Measurements from ENCODE around the gene SLC37A1.

The SLC37A1 gene

DNA sequence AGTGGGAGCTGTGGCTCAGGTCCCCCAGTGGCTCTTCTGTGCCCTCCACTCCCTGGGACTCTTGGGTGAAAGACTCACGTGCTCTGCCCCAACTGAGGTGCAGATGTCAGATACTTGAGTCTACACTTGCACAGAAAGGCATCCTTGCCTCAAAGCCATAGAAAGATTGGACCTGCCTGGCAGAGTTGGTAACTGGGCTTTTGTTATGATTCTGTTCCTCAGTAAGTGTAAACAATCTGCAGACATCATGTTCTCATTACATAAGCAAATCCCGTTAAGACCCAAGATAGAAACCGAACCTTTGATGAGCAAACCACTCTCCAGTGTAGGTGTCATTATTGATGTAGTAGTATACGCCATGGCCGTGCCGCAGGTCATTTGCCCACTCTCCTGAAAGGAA, 27.6 kb upstream of the SLC37A1 start:
- H3K4me2 ChIP-seq (ENCODE audit: low read length) = no peak overlapping the region
- H3K4me1 ChIP-seq = peaks cover 3% of the 10 kb centered on the region
- no peaks in the 10 kb centered on the region for H3K27me3 ChIP-seq (ENCODE audit: control insufficient read depth, insufficient read depth, low read length)
- H2AFZ ChIP-seq = no peak overlapping the region
- H3K9ac ChIP-seq = no peak overlapping the region
- H3K27ac ChIP-seq = no peak overlapping the region
- no peaks in the 10 kb centered on the region for H3K79me2 ChIP-seq
- H3K9me3 ChIP-seq (ENCODE audit: control insufficient read depth, low read length) = no peaks in the 10 kb centered on the region
- TF ChIP-seq, protein P1, sequence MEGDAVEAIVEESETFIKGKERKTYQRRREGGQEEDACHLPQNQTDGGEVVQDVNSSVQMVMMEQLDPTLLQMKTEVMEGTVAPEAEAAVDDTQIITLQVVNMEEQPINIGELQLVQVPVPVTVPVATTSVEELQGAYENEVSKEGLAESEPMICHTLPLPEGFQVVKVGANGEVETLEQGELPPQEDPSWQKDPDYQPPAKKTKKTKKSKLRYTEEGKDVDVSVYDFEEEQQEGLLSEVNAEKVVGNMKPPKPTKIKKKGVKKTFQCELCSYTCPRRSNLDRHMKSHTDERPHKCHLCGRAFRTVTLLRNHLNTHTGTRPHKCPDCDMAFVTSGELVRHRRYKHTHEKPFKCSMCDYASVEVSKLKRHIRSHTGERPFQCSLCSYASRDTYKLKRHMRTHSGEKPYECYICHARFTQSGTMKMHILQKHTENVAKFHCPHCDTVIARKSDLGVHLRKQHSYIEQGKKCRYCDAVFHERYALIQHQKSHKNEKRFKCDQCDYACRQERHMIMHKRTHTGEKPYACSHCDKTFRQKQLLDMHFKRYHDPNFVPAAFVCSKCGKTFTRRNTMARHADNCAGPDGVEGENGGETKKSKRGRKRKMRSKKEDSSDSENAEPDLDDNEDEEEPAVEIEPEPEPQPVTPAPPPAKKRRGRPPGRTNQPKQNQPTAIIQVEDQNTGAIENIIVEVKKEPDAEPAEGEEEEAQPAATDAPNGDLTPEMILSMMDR (IDR thresholded peaks at IDR 0.05) = no peak
- no peaks in the 10 kb centered on the region for H3K36me3 ChIP-seq (ENCODE audit: control insufficient read depth, insufficient read depth, low read length)
- no peak overlapping the region for H3K4me3 ChIP-seq (ENCODE audit: low read depth, low read length)

DNA sequence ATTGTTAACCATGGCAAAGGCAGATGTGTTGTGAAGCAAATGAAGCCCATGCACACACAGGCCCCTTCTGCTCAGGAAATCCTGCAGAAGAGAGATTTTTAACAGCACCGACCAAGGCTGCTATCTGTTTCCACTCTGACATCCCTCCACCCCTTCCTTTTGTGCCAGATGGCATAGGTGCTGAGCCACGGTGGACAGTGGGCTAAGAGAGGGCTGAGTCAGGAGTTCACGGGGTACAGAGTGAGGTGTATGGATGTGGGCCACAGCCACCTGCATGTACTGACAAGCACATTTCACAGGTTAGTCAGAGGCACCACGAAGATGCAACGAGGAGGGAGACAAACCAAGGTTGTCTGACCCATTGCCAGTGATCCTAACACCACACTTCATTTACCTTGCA, 27.1 kb upstream of the SLC37A1 start:
- TF ChIP-seq, protein P1 (IDR thresholded peaks at IDR 0.05) = no peak
- H3K4me1 ChIP-seq = peaks cover 3% of the 10 kb centered on the region
- no peak overlapping the region for H3K9ac ChIP-seq
- H2AFZ ChIP-seq = no peak overlapping the region
- no peaks in the 10 kb centered on the region for H3K36me3 ChIP-seq (ENCODE audit: control insufficient read depth, insufficient read depth, low read length)
- H3K27ac ChIP-seq = no peak overlapping the region
- no peaks in the 10 kb centered on the region for H3K79me2 ChIP-seq
- H3K4me3 ChIP-seq (ENCODE audit: low read depth, low read length) = no peak overlapping the region
- H3K27me3 ChIP-seq (ENCODE audit: control insufficient read depth, insufficient read depth, low read length) = no peaks in the 10 kb centered on the region
- H3K4me2 ChIP-seq (ENCODE audit: low read length) = no peak overlapping the region
- no peaks in the 10 kb centered on the region for H3K9me3 ChIP-seq (ENCODE audit: control insufficient read depth, low read length)

DNA sequence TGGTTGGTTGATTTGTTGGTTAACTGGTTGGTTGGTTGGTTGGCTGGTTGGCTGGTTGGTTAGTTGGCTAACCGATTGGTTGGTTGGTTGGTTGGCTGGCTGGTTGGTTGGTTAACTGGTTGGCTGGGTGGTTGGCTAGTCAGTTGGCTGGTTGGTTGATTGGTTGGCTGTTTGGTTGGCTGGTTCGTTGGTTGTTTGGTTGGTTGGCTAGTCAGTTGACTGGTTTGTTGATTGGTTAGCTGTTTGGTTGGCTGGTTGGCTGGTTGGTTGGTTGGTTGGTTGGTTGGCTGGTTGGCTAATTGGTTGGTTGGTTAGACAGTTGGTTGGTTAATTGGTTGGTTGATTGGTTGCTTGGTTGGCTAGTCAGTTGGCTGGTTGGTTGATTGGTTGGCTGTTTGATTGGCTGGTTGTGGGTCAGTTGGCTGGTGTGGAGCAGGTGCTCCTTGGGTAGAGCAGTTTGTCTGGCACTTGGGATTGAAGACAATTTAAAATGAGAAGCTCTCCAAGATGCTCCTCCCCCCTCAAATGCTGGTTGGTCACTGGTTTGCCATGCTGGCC, 24.6 kb upstream of the SLC37A1 start:
- TF ChIP-seq, protein P1 (IDR thresholded peaks at IDR 0.05) = no peak
- Histone ChIP-seq H3K4me3 (ENCODE audit: low read depth, low read length) (no peak overlapping the region), H3K4me2 (ENCODE audit: low read length) (no peak overlapping the region)

DNA sequence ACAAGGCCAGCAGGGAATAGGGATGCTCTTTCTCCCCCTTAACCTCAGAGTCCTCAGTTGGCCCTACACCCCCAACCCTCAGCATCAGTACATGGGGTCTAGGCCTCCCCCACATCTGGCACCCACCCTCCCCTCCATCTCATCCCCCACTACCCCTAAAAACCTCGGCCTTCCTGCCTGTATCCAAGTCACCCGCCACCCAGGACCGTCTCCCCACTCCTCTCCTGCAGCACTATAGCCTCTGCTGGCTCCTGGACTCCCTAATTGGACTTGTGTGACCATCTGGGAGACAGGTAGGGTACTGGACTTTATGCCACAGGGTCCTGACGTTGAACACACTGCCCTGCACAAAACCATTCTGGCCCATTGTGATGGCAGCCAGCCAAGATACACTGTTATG, 23.7 kb upstream of the SLC37A1 start:
- Histone ChIP-seq H3K27ac (no peak overlapping the region), H2AFZ (no peak overlapping the region)

More for the DNA sequence above, 24.6 kb upstream of the SLC37A1 start:
- Histone ChIP-seq H3K4me1 (peaks cover 3% of the 10 kb centered on the region), H3K36me3 (ENCODE audit: control insufficient read depth, insufficient read depth, low read length) (no peaks in the 10 kb centered on the region), H3K79me2 (no peaks in the 10 kb centered on the region), H3K27ac (no peak overlapping the region), H3K27me3 (ENCODE audit: control insufficient read depth, insufficient read depth, low read length) (no peaks in the 10 kb centered on the region), H2AFZ (no peak overlapping the region), H3K9ac (no peak overlapping the region), H3K9me3 (ENCODE audit: control insufficient read depth, low read length) (no peaks in the 10 kb centered on the region)

DNA sequence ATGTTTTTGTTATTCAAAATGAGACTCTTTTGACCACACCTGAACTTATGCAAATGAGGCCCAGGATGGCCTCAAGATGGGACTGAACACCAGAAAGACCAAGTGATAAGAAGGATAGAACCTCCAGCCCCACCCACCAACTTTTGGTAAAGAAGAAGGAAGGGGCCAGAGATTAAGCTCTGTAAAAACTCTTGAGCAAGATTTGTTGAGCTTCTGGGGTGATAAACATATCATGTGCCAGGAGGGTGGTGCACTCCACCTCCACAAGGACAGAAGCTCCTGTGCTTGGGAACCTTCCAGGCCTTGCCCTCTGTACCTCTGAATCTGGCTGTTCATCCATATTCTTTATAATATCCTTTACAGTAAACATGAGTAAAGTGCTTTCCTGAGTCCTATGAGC, 22.9 kb upstream of the SLC37A1 start:
- Histone ChIP-seq H2AFZ (no peak overlapping the region), H3K9ac (no peak overlapping the region), H3K79me2 (no peaks in the 10 kb centered on the region), H3K27ac (no peak overlapping the region), H3K4me1 (peaks cover 3% of the 10 kb centered on the region), H3K36me3 (ENCODE audit: control insufficient read depth, insufficient read depth, low read length) (no peaks in the 10 kb centered on the region), H3K27me3 (ENCODE audit: control insufficient read depth, insufficient read depth, low read length) (no peaks in the 10 kb centered on the region), H3K4me3 (ENCODE audit: low read depth, low read length) (no peak overlapping the region), H3K9me3 (ENCODE audit: control insufficient read depth, low read length) (no peaks in the 10 kb centered on the region), H3K4me2 (ENCODE audit: low read length) (no peak overlapping the region)
- TF ChIP-seq, protein P1 (IDR thresholded peaks at IDR 0.05) = no peak

More for the DNA sequence above, 23.7 kb upstream of the SLC37A1 start:
- no peaks in the 10 kb centered on the region for H3K36me3 ChIP-seq (ENCODE audit: control insufficient read depth, insufficient read depth, low read length)
- no peaks in the 10 kb centered on the region for H3K79me2 ChIP-seq
- H3K4me1 ChIP-seq = peaks cover 3% of the 10 kb centered on the region
- H3K4me2 ChIP-seq (ENCODE audit: low read length) = no peak overlapping the region
- H3K9ac ChIP-seq = no peak overlapping the region
- no peak overlapping the region for H3K4me3 ChIP-seq (ENCODE audit: low read depth, low read length)
- TF ChIP-seq, protein P1 (IDR thresholded peaks at IDR 0.05) = no peak
- no peaks in the 10 kb centered on the region for H3K9me3 ChIP-seq (ENCODE audit: control insufficient read depth, low read length)
- no peaks in the 10 kb centered on the region for H3K27me3 ChIP-seq (ENCODE audit: control insufficient read depth, insufficient read depth, low read length)
